CD4-positive, alpha-beta T cell treated with Interleukin-12 subunit alpha and Interleukin-12 subunit beta, for 1 hour (primary cell): ENCODE data around the gene PKM.
"Not testable (repeated sequence)": the region's sequence is repeated elsewhere in the genome, so short reads cannot be mapped to it uniquely, and the experiment has no call there.

Source experiments
- DNase-seq: peaks from one replicate; pipeline ENCODE4 v3.0.0-alpha.2; 2020

PKM gene

GRCh38 chr15:72174551-72175165, 56.3 kb downstream of the PKM start:
- no peak for DNase-seq

- DNase-seq = no peak
Observed at GRCh38 chr15:72173864-72174550, 57.0 kb downstream of the PKM start.

GRCh38 chr15:72173401-72173800, 57.6 kb downstream of the PKM start:
- DNase-seq = no peak

DNA sequence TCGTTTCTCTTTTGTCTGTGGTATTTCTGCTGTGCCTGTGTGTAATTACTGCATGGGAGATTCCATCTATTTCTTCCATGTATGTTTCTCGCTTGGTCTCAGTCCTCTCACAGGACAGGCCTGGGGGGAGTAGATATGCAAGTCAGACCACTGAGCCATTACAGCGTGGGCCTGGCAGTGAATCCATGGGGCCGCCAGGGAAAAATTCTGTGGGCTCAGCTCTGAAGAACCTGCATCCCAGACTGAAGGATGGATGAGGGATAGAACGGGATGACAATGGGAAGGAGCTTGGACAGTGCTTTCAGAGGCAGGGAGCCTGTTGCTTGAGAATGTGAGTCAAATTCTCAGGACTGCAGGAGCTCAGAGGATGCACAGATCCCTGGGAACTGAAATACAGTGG, 58.2 kb downstream of the PKM start:
- DNase-seq = no peak

DNA sequence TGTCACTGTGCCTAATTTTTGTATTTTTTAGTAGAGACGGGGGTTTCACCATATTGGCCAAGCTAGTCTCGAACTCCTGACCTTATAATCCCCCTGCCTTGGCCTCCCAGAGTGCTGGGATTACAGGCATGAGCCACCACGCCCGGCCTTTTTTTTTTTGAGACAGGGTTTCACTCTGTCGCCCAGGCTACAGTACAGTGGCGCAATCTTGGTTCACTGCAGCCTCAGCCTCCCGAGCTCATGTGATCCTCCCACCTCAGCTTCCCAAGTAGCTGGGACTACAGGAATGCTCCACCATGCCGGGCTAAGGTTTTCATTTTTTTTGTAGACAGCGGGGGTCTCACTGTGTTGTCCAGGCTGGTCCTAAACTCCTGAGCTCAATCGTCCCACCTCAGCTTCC, 59.0 kb downstream of the PKM start:
- DNase-seq = not testable (repeated sequence)

DNA sequence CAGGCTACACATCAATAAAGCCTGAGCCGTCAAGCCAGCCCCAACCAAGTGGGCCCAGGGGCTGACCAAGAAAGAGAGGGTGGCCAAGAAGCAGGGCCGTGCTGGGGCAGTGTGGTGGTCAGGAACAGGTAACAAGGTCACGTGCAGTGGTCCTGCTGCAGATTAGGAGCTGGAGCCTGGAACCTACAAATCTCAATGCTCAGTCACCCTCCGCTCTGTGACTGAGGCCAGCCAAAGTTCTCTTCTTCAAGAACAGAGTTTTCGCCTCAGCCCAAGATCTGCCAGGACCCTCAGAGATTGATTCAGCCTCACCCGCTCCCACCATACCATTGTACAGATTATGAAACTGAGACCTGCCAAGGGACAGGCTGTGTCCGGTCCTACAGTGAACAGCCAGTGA, 60.3 kb downstream of the PKM start:
- no peak for DNase-seq

GRCh38 chr15:72169921-72170611, 60.9 kb downstream of the PKM start:
- no peak for DNase-seq

- DNase-seq = no peak
Observed at GRCh38 chr15:72169236-72169920, 61.6 kb downstream of the PKM start.

DNA sequence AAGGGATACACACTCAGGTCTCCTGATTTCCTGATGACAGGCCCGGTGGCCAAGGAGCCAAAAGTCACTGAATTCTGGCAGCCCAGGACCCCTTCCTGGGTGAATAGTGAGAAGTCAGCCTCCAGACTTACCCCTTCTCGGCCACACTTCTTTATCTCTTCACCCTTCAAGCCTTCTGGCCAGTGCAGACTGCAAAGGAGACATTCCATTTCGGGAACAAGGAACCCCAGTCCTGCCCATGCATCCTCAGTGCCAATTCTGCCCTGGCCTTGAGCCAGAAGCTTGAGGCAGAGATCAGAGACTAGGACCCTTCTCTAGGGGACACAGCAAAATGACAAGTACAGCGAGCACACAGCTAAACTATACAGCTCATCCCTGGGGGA, 62.2 kb downstream of the PKM start:
- no peak for DNase-seq

GRCh38 chr15:72168131-72168807, 62.7 kb downstream of the PKM start:
- no peak for DNase-seq

DNA sequence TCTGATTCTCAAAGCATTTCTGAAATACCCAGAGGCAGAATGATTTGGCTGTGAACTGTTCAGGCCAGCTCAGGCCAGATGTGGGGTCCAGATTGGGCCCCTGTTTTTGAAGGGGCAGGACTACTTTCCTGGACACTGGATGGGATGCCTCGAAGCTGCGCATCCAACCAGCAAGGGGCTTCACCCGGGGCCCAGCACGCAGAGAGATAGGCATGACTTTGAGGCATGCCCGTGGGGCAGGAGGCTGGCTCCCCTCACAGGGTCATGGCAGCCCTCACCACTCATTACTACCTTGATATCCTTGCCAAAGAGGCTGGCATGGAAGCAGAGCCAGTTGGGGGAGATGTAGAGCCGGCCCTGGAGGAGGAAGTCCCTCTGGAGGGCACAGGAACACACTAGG, 63.5 kb downstream of the PKM start:
- DNase-seq = no peak

GRCh38 chr15:72166716-72167417, 64.1 kb downstream of the PKM start:
- DNase-seq = no peak

DNA sequence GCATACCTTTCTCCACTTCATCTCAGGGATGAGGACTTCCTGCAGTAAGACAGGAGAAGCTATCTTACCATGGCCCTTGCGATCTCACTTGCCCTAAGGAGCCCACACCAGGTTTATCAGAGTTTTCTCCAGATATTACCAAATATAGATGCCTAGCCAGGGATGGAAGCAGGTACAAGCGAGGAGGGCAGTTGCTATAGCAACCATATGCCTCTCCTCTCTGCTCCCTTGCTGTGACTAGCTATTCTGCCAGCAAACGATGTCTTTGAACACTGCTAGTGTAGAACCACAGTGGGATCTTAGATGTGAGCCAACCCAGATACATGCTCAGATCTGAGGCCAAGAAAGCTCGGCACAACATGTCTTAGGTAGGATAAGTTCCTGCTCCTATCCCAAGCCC, 67.3 kb downstream of the PKM start:
- no peak for DNase-seq

GRCh38 chr15:72162569-72162968, 68.4 kb downstream of the PKM start:
- no peak for DNase-seq

DNA sequence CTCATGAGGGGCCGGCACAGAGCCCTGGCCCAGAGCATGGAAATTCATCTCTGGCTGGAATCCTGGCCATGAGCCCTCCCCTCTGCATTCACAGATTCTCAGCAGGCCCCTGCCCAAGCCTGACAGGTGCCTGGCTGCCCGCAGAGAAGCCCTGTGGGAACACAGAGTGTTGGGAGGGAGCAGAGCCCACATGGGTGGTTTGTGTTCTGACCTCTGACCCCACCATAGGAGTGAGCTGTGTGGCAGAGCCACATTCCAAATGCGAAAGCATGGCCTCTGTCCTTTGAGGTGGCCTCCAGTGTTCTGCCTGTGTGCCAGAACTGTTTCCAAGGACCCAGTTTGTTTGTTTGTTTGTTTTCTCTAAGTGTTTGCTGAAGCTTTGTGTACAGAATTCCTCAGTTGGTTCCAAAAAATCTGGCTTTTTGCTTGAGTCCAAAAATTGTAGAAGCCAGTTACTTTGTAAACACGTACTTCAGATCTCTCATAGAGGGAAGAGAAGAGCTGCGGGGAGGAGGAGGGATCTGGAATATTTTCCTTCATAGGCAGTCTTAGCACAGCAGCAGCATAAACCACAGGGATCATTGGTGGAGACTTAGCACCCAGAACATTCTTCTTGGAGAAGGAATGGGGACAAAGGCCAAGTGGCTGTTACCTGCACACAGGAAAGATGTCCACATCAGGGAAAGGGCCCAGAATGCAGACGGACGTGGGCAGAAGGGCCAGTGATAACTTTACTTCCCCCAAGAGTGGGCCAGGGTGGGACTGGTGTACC, 69.4 kb downstream of the PKM start:
- DNase-seq = no peak

- no peak for DNase-seq
Observed at GRCh38 chr15:72160696-72161245, 70.2 kb downstream of the PKM start.

DNA sequence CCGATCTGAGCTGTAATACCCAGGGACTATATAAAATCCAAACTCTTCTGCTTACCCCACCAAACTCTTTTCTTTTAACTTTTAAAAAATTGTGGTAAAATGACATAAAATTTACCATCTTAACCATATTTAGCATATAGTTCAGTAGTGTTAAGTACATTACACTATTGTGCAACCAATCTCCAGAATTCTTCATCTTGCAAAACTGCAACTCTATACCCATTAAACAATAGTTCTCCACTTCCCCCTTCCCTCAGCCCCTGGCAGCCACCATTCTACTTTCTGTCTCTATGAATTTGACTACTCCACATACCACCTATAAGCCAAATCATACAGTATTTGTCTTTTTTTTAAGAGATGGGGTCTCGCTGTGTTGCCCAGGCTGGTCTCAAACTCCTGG, 74.1 kb downstream of the PKM start:
- no peak for DNase-seq

DNA sequence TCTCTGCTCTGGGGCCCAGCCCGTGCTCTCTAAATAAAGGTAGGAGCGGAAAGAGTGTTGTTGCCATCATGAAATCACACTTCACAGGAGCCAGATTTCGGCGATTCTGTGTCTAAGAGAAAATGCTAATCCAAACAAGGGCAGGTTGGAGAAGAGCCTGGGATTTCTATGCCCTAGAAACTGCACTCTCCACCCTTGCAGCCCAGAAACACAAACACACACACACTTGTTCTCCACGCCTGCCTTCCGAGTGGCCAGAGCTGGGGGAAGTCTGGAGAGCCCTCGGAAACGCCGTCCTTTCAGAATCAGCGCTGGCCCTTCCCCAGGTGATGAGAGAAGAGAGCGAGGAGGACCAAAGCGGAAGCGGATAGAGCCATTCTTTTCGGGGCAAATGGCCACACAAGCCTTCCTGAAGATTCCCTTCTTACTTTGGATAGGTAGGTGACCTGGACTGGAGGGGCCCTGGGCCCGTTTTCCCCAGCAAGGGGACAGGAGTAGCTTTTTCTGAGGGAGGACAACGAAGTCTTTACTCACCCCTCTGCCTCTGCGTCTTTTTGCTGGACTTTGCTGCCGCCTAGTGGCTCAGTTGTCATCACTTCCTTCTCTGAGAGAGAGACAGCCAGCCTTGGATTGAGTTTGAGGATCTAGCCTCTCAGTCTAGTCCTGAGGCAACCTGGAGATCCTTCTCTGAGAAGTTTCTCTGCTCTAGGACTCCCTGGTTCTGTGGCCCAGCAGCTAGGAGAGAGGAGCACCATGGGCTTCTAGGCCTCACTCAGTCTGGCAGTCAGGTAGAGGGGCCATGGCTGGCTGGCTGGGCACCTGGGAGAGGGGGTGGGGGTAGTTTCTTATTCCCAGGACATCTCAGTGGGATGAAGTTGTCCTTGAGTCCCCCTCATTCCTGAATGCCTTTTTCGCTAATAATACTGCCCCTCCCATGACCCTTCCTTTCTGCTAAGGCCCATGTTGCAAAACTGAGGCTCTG, 75.1 kb downstream of the PKM start:
- DNase-seq = peak; percentile 73

- no peak for DNase-seq
Observed at GRCh38 chr15:72155003-72155621, 75.9 kb downstream of the PKM start.

DNA sequence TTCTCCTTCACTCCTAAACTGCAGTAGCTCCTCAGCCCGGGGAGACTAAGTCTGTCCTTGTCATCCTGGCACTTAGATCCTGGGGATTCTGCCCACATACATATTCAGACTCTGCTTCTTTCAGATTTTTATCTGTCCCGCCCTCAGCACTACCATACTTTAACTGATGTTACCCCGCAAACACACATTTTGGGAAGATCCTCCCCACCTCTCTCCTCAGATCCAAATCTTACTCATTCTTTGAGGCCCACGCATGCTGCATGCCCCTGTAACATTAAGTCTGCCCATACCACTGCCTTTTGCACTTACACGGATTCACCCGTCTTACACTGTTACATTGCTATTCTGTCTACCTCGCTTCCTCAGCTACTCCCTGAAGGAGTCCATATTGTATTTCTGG, 76.7 kb downstream of the PKM start:
- DNase-seq = no peak
